Measurements from ENCODE around the gene ATP11A. TPM values are rescaled to one million over a fixed set of nuclear protein-coding genes. Genes with fewer than 3 reads are reported as not detected.
"Not testable (repeated sequence)": the region's sequence is repeated elsewhere in the genome, so short reads cannot be mapped to it uniquely, and the experiment has no call there.

The ATP11A gene
- total RNA-seq, 1 donor from 2014 or later, result 96.5 TPM

GRCh38 chr13:112800057-112800456 lies 110.2 kb downstream of the ATP11A start:
- intact Hi-C loops (cut with DNase I), result no loop called here
- no peak for DNase-seq (ENCODE audit: low spot score)

- intact Hi-C loops (cut with DNase I); DNase-seq (ENCODE audit: low spot score): not testable (repeated sequence)
Measured at GRCh38 chr13:112800807-112801206, 111.0 kb downstream of the ATP11A start.

GRCh38 chr13:112802802-112803195 lies 113.0 kb downstream of the ATP11A start:
- intact Hi-C loops (cut with DNase I), result no loop called here
- no peak for DNase-seq (ENCODE audit: low spot score)

- intact Hi-C loops (cut with DNase I), result no loop called here
- no peak for DNase-seq (ENCODE audit: low spot score)
Measured at GRCh38 chr13:112803422-112803821, 113.6 kb downstream of the ATP11A start.

- intact Hi-C loops (cut with DNase I), result no loop called here
- DNase-seq (ENCODE audit: low spot score), result no peak
Measured at GRCh38 chr13:112804374-112804773, 114.5 kb downstream of the ATP11A start.

- DNase-seq (ENCODE audit: low spot score), result no peak
- intact Hi-C loops (cut with DNase I), result no loop called here
Measured at GRCh38 chr13:112806739-112807652, 117.2 kb downstream of the ATP11A start.

- intact Hi-C loops (cut with DNase I), result no loop called here
- no peak for DNase-seq (ENCODE audit: low spot score)
Measured at GRCh38 chr13:112807653-112808376, 118.0 kb downstream of the ATP11A start.

- intact Hi-C loops (cut with DNase I), result no loop called here
- no peak for DNase-seq (ENCODE audit: low spot score)
Measured at GRCh38 chr13:112808377-112809140, 118.7 kb downstream of the ATP11A start.

- intact Hi-C loops (cut with DNase I), result no loop called here
- DNase-seq (ENCODE audit: low spot score), result no peak
Measured at GRCh38 chr13:112809332-112810315, 119.8 kb downstream of the ATP11A start.

- DNase-seq (ENCODE audit: low spot score), result no peak
- intact Hi-C loops (cut with DNase I), result no loop called here
Measured at GRCh38 chr13:112810608-112811007, 120.8 kb downstream of the ATP11A start.

GRCh38 chr13:112812306-112813055 lies 122.6 kb downstream of the ATP11A start:
- DNase-seq (ENCODE audit: low spot score), result no peak
- intact Hi-C loops (cut with DNase I), result no loop called here

- intact Hi-C loops (cut with DNase I), result no loop called here
- no peak for DNase-seq (ENCODE audit: low spot score)
Measured at GRCh38 chr13:112813552-112813951, 123.7 kb downstream of the ATP11A start.

GRCh38 chr13:112814905-112815585 lies 125.2 kb downstream of the ATP11A start:
- DNase-seq (ENCODE audit: low spot score), result no peak
- intact Hi-C loops (cut with DNase I), result no loop called here

- no peak for DNase-seq (ENCODE audit: low spot score)
- intact Hi-C loops (cut with DNase I), result no loop called here
Measured at GRCh38 chr13:112815871-112816270, 126.0 kb downstream of the ATP11A start.

GRCh38 chr13:112818040-112818697 lies 128.3 kb downstream of the ATP11A start:
- intact Hi-C loops (cut with DNase I), result no loop called here
- no peak for DNase-seq (ENCODE audit: low spot score)

- intact Hi-C loops (cut with DNase I), result no loop called here
- DNase-seq (ENCODE audit: low spot score), result no peak
Measured at GRCh38 chr13:112818698-112819045, 128.8 kb downstream of the ATP11A start.

- peak; percentile 66 for DNase-seq (ENCODE audit: low spot score)
- intact Hi-C loops (cut with DNase I), result no loop called here
Measured at GRCh38 chr13:112819111-112819510, 129.3 kb downstream of the ATP11A start.
